Ovary (tissue), 3 donors: ENCODE results near the gene PTPN14.

ENCODE experiments used
- CTCF ChIP-seq, 3 donors: fragments of 450-650 bp in 2 of 3; fragments of 200-600 bp in 1 of 3; IDR thresholded peaks; one replicate each; pipeline versions ENCODE4 v1.5.1 to v1.8.0; 2016 to 2022; ENCODE audit warnings: antibody characterized with exemption in 3 of 3, mild to moderate bottlenecking in 1 of 3
- EP300 ChIP-seq: sonication (generic); formaldehyde crosslinking; IDR thresholded peaks from one replicate; pipeline ENCODE4 v1.6.1; 2017; ENCODE audit warnings: antibody characterized with exemption
- POLR2A ChIP-seq: fragments of 450-650 bp; IDR thresholded peaks from one replicate; pipeline ENCODE4 v1.6.1; 2017; ENCODE audit warnings: antibody characterized with exemption, mild to moderate bottlenecking, moderate library complexity
- donor health status: DM: no; HTN: no; CAD: no.

DNA sequence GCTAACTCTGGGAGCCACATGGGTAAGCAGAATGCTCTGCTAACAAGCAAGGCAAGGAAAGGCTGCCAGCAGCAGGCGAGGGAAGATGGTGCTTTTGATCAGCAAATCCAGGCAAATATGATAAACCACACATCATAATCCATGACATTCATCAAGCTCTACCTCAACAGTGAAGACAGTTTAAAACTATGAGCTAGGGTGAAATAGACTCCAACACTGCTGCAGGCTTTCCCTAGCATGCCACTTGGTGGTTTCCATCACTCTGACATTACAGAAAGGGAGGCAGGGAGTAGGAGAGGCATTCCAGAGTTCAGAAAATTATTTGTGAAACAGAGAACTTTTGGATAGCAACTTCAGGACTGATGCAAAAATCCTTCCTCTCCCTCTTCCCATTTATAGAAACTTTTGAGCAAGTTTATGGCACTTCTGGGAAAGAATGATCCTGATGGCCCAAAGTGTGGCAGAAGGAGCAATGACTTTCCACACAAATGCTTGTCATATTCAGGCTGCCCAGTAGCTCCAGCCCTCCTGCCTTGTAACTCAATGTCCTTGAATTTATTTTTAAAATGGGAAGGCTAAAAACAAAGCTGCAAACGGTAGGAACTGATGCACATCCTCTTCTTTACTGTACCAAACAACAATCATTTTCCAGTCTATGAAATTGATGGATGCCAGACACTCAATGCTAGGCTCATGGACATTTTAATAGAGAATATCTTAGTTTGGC is 199.7 kb downstream of the PTPN14 start:
- no peak for TF ChIP-seq EP300
- TF ChIP-seq CTCF (IDR thresholded peaks at IDR 0.05): no peak
- no peak for TF ChIP-seq POLR2A
